GM21723 (cell line): ENCODE data around the gene ABT1.

Experiments used
- ATAC-seq: cut with Tn5 transposase; IDR thresholded peaks from one replicate; pipeline ENCODE4 v1.9.1; 2021; ENCODE audit warnings: mild to moderate bottlenecking, moderate library complexity; ENCODE audit not compliant: unreplicated experiment

ABT1 gene

DNA sequence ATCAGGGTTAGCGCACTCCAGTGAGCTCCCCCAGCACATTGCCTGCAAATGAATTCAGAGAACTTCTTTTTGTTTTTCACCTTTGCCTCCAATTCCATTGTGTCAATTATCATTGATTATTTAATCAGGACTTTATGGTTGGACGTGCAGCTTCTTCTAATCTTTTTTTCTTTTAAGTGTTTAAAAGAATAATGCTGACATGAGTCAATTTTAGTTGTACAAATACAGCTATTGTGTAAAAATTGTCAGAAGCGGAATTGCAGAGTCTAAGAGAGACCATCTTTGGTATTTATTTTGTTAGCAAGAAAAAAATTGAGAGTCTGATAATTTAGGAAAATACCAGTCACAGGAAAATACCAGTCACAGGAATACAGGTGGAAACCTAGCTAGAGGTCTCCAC is 5.5 kb downstream of the ABT1 start:
- ATAC-seq = no peak

- ATAC-seq = no peak
Observed at GRCh38 chr6:26604026-26604425, 7.3 kb downstream of the ABT1 start.

DNA sequence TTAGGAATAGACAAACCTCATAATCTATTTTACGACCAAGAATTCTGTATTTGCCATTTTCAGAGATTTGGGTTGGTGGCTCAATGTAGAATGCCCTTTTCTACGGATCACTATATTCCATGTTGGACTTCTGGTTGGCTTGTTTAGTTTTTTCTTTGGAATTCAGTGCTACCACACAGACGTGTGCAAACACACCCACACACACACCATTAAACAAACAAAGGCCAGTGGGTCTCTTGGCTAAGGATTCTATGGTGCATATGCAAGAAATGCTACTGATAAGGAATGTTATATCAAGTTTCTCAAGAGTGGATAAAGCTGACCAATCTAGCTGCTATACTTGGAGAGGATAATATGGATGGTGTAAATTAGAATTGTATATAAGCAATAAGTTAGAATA is 8.0 kb downstream of the ABT1 start:
- no peak for ATAC-seq

- no peak for ATAC-seq
Observed at GRCh38 chr6:26607434-26608230, 10.9 kb downstream of the ABT1 start.

DNA sequence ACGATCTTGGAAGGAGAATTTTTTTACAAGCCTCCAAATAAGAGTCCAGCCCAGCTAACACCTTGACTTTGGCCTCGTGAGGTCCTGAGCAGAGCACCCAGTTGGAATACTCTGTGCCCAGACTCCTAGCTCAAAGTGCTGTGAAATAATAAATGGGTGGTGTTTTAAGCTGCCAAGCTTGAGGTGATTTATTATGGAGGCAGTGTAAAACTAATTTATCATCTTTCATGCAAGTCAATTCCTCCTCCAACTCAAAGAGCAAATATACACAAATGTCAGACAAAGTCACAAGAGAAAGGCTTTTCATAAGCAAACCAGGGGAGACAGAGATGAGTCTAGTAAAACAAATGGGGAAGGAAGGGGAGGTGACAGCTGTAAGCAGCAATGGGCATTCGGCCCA is 12.7 kb downstream of the ABT1 start:
- ATAC-seq = no peak

GRCh38 chr6:26611599-26611998 is 14.8 kb downstream of the ABT1 start:
- no peak for ATAC-seq

DNA sequence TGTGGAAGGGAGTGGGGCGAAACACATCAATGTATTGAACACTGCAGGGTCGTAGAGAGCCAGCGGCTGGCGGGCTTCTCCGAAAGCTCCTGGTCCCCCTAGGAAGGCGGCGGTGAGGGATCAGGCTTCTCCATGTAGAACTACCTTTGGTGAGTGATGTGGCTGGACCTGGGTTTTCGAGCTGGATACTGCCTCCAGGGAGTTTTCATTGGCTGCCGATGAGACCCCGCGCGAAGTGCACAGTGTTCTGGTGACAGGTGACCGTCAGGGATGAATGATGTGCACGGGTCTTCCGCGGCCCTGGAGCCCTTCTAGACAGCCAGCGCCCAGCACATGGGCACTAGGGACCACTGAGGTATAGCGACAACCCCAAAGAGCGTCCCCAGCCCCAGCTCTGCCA is 16.4 kb downstream of the ABT1 start:
- ATAC-seq = no peak

- no peak for ATAC-seq
Observed at GRCh38 chr6:26613689-26614683, 17.2 kb downstream of the ABT1 start.

DNA sequence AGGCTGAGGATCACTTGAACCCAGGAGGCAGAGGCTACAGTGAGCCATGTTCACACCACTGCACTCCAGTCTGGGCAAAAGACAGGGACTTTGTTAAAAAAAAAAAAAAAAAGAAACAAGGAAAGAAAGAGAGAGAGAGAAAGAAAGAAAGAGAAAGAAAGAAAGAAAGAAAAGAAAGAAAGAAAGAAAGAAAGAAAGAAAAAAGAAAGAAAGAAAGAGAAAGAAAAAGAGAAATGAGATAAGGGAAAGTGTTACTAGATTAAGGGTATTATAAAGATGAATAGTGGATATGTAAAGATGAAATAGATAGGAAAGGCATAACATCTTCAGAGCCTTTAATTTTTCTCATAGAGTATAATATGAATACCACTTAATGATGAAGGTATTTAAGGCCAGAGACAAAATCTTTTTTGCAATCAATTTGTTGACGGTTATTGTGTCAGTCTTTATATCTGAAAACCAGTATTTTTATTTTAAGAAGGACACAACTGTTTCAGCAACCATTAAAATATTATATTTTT is 26.6 kb downstream of the ABT1 start:
- no peak for ATAC-seq

DNA sequence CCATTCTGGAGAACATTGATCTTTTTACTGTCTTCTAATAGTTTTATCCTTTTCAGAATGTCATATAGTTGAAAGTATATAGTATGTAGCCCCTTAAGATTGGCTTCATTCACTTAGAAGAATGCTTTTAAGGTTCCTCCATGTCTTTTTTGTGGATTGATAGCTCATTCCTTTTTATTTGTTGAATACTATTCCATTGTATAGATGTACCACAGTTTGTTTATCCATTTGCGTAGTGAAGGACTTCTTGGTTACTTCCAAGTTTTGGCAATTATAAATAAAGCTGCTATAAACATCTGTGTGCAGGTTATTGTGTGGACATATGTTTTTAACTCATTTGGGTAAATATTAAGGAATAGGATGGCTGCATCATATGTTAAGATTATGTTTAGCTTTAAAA is 27.8 kb downstream of the ABT1 start:
- no peak for ATAC-seq

DNA sequence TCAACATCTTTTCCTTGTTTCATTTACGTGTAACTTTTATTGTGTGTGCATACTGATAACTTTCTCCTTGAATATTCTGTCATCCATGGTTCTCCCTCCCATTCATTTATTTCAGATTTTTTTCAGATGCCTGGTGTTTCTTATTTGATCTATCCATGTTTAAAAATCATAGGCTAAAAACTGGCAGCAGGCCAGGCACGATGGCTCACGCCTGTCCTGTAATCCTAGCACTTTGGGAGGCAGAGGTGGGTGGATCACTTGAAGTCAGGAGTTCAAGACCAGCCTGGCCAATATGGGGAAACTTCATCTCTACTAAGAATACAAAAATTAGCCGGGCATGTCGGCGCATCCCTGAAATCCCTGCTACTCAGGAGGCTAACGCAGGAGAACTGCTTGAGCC is 31.1 kb downstream of the ABT1 start:
- ATAC-seq = no peak

- no peak for ATAC-seq
Observed at GRCh38 chr6:26629359-26629758, 32.6 kb downstream of the ABT1 start.

DNA sequence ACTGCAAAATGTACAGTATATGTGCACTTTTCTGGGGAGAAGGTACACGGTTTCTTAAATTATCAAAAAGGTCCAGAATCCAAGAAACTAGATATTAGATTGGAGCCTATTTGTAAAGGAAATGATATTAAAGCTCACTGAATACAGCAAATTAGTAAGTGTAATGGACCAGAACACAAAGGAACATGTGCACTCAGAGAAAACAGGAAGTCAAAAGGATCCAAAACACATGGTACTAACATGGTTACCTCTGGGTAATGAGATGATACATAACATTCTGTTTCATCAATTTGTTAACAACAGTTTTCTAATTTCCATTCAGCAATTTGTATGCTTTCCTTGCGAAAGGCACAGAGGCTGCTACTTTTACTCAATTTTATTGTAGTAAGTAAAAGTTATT is 44.1 kb downstream of the ABT1 start:
- no peak for ATAC-seq

DNA sequence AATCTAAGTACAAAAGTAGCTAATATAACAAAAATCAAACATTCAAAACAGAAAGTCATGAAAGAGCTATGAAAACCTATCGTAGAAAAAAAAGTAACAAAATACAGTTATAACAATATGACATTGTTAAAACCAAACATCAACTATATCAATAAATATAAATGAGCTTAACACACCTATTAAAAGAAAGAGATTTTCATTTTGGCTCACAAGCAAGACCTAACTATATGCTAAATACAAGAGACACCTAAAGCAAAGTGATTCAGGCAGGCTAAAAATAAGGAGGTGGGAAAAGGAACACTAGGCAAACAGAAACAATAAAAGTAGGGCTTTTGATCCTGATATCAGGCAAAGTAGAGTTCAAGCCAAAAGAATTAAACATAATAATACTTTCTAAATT is 49.3 kb downstream of the ABT1 start:
- ATAC-seq = no peak
